ENCODE data around the gene PKD1L1.

GRCh38 chr7:47759056-47759706 lies 189.1 kb downstream of the PKD1L1 start:
- TF ChIP-seq GABPA (IDR thresholded peaks at IDR 0.05; ENCODE audit: low read depth) (no peak), MAX (IDR thresholded peaks at IDR 0.05; ENCODE audit: low read depth) (no peak), USF2 (IDR thresholded peaks at IDR 0.05; ENCODE audit: borderline replicate concordance, low read depth, low read length) (no peak), IRF3 (IDR thresholded peaks at IDR 0.05; ENCODE audit: low read depth, low read length) (no peak)
- TF ChIP-seq, protein P1, sequence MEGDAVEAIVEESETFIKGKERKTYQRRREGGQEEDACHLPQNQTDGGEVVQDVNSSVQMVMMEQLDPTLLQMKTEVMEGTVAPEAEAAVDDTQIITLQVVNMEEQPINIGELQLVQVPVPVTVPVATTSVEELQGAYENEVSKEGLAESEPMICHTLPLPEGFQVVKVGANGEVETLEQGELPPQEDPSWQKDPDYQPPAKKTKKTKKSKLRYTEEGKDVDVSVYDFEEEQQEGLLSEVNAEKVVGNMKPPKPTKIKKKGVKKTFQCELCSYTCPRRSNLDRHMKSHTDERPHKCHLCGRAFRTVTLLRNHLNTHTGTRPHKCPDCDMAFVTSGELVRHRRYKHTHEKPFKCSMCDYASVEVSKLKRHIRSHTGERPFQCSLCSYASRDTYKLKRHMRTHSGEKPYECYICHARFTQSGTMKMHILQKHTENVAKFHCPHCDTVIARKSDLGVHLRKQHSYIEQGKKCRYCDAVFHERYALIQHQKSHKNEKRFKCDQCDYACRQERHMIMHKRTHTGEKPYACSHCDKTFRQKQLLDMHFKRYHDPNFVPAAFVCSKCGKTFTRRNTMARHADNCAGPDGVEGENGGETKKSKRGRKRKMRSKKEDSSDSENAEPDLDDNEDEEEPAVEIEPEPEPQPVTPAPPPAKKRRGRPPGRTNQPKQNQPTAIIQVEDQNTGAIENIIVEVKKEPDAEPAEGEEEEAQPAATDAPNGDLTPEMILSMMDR (IDR thresholded peaks at IDR 0.05): peak; percentile 64

All from SK-N-SH (cell line).